ENCODE results near the gene ZFAND2B. TPM values are rescaled to one million over a fixed set of nuclear protein-coding genes. Genes with fewer than 3 reads are reported as not detected.
A peak's percentile ranks its signal among the peaks of the same experiment; 100 is the strongest.

ZFAND2B gene
- total RNA-seq, 1 experiment from 2014 or later: 61.0 TPM

GRCh38 chr2:219207884-219208740 is 1.5 kb downstream of the ZFAND2B start:
- Mint-ChIP-seq H3K27ac (ENCODE audit: low read depth, unreplicated experiment) (peak overlapping the region; percentile 46), H3K27me3 (ENCODE audit: insufficient read depth, unreplicated experiment) (no peaks in the 10 kb centered on the region), H3K9me3 (ENCODE audit: unreplicated experiment) (no peaks in the 10 kb centered on the region), H3K36me3 (ENCODE audit: insufficient read depth, unreplicated experiment) (peaks cover 42% of the 10 kb centered on the region), H3K4me3 (ENCODE audit: unreplicated experiment) (peak overlapping the region; percentile 88), H3K4me1 (ENCODE audit: insufficient read depth, unreplicated experiment) (peaks cover 15% of the 10 kb centered on the region)
- ChIA-PET POLR2A (interaction anchor here (1.5 to 4.5 kb wide), 8 partner anchors 10 to 37 kb away, joined by 5 to 64 read pairs (median 14); partner anchors contain the start of genes ABCB6, ANKZF1, ATG9A and CNPPD1), CTCF (interaction anchor here (0.7 to 1.4 kb wide), 6 partner anchors 32 to 331 kb away, joined by 3 to 9 read pairs (median 6); no protein-coding TSS in a partner anchor)
- DNase-seq (ENCODE audit: unreplicated experiment): peak; percentile 21
- TF ChIP-seq CTCF (IDR thresholded peaks at IDR 0.05; ENCODE audit: unreplicated experiment): no peak
- BruUV-seq (replicated peaks): no TSS peak
- intact Hi-C loops (cut with micrococcal nuclease): no loop called here

GRCh38 chr2:219209236-219210195 is 2.9 kb downstream of the ZFAND2B start:
- POLR2A ChIA-PET: interaction anchor here (2.7 to 4.5 kb wide), 4 partner anchors 9 to 33 kb away, joined by 12 to 64 read pairs (median 48); partner anchors contain the start of genes ABCB6, ANKZF1, ATG9A and CNPPD1

GRCh38 chr2:219210196-219210885 is 3.8 kb downstream of the ZFAND2B start:
- intact Hi-C loops (cut with micrococcal nuclease): no loop called here
- POLR2A ChIA-PET: interaction anchor here (2.7 kb wide), 1 partner anchor 20 kb away, joined by 12 read pairs; the partner anchor contains the start of genes ANKZF1 and ATG9A
- BruUV-seq (replicated peaks): no TSS peak
- CTCF ChIA-PET: no interaction called here
- Mint-ChIP-seq H3K36me3 (ENCODE audit: insufficient read depth, unreplicated experiment) (peaks cover 62% of the 10 kb centered on the region), H3K27me3 (ENCODE audit: insufficient read depth, unreplicated experiment) (no peaks in the 10 kb centered on the region), H3K4me3 (ENCODE audit: unreplicated experiment) (no peak overlapping the region), H3K4me1 (ENCODE audit: insufficient read depth, unreplicated experiment) (peaks cover 15% of the 10 kb centered on the region), H3K9me3 (ENCODE audit: unreplicated experiment) (no peaks in the 10 kb centered on the region), H3K27ac (ENCODE audit: low read depth, unreplicated experiment) (peak overlapping the region; percentile 27)
- TF ChIP-seq CTCF (IDR thresholded peaks at IDR 0.05; ENCODE audit: unreplicated experiment): no peak
- no peak for DNase-seq (ENCODE audit: unreplicated experiment)

More at GRCh38 chr2:219209236-219210195, 2.9 kb downstream of the ZFAND2B start:
- BruUV-seq (replicated peaks): no TSS peak
- no peak overlapping the region for H3K4me3 Mint-ChIP-seq (ENCODE audit: unreplicated experiment)
- H3K27me3 Mint-ChIP-seq (ENCODE audit: insufficient read depth, unreplicated experiment): no peaks in the 10 kb centered on the region
- H3K36me3 Mint-ChIP-seq (ENCODE audit: insufficient read depth, unreplicated experiment): peaks cover 55% of the 10 kb centered on the region
- no peak for TF ChIP-seq CTCF (IDR thresholded peaks at IDR 0.05; ENCODE audit: unreplicated experiment)
- no peak for DNase-seq (ENCODE audit: unreplicated experiment)
- CTCF ChIA-PET: interaction anchor here (1.0 to 1.2 kb wide), 2 partner anchors 86 to 333 kb away, joined by 4 to 9 read pairs; no protein-coding TSS in a partner anchor
- H3K4me1 Mint-ChIP-seq (ENCODE audit: insufficient read depth, unreplicated experiment): peaks cover 15% of the 10 kb centered on the region
- intact Hi-C loops (cut with micrococcal nuclease): no loop called here
- H3K27ac Mint-ChIP-seq (ENCODE audit: low read depth, unreplicated experiment): peak overlapping the region; percentile 27
- no peaks in the 10 kb centered on the region for H3K9me3 Mint-ChIP-seq (ENCODE audit: unreplicated experiment)
